GM12874 (cell line): ENCODE measurements around the gene SH3TC1.

Experiments used
- CTCF ChIP-seq: IDR thresholded peaks from 2 replicates; pipeline ENCODE4 v1.5.1; 2011; ENCODE audit warnings: low read depth, mild to moderate bottlenecking, control low read depth, low read length, moderate library complexity; ENCODE audit not compliant: insufficient read depth

The SH3TC1 gene

GRCh38 chr4:8283631-8284121 is 84.6 kb downstream of the SH3TC1 start:
- no peak for TF ChIP-seq CTCF

GRCh38 chr4:8284391-8284790 is 85.3 kb downstream of the SH3TC1 start:
- TF ChIP-seq CTCF = no peak

GRCh38 chr4:8285143-8285975 is 86.3 kb downstream of the SH3TC1 start:
- TF ChIP-seq CTCF = no peak

- TF ChIP-seq CTCF = no peak
Measured at GRCh38 chr4:8285976-8286718, 87.1 kb downstream of the SH3TC1 start.

GRCh38 chr4:8286719-8287342 is 87.7 kb downstream of the SH3TC1 start:
- no peak for TF ChIP-seq CTCF

GRCh38 chr4:8287343-8288280 is 88.5 kb downstream of the SH3TC1 start:
- TF ChIP-seq CTCF = no peak
